OCI-LY7 (cell line): ENCODE results near the gene LTBR.

Source experiments
- EZH2phosphoT487 ChIP-seq: fragments of 200-600 bp; sonication (generic); IDR thresholded peaks from 2 replicates; pipeline ENCODE4 v1.6.1; 2018; ENCODE audit warnings: low read depth, borderline replicate concordance, mild to moderate bottlenecking, mixed run types, antibody characterized with exemption, low read length, moderate library complexity, mixed read lengths
- TF ChIP-seq, protein P1 (sequence below): fragments of 200-600 bp; sonication (generic); conservative IDR thresholded peaks from 2 replicates; pipeline ENCODE4 v1.5.1; 2014; ENCODE audit warnings: mild to moderate bottlenecking, antibody characterized with exemption, low read length, moderate library complexity, mixed read lengths

DNA sequence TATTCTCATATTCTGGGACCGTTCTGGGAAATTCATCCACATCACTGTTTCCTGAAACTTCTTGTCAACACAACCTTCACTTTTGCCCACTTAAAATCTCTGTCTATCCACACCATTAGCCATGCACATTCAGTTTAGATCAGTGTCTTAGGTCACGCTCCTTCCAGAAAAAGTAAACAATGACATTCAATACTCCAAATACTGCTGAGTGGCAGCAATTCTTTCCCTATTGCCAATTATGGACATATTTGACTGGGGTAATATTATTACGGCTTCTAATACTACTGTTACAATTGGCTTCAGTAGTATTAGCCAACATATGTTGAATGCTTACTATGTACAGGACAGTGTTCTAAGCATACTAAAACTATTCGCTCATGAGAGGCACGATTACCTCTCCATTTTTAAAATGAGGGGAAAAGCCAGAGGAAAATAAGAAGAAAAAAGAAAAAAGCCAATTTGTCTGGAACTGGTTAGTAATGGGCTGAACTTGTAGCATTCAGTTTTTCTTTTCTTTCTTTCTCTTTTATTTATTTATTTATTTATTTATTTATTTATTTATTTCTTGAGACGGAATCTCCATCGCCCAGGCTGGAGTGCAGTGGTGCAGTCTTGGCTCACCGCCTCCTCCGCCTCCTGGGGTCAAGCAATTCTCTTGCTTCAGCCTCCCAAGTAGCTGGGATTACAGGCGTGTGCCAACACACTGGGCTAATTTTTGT, 23.4 kb downstream of the LTBR start:
- no peak for TF ChIP-seq EZH2phosphoT487
- TF ChIP-seq, protein P1, sequence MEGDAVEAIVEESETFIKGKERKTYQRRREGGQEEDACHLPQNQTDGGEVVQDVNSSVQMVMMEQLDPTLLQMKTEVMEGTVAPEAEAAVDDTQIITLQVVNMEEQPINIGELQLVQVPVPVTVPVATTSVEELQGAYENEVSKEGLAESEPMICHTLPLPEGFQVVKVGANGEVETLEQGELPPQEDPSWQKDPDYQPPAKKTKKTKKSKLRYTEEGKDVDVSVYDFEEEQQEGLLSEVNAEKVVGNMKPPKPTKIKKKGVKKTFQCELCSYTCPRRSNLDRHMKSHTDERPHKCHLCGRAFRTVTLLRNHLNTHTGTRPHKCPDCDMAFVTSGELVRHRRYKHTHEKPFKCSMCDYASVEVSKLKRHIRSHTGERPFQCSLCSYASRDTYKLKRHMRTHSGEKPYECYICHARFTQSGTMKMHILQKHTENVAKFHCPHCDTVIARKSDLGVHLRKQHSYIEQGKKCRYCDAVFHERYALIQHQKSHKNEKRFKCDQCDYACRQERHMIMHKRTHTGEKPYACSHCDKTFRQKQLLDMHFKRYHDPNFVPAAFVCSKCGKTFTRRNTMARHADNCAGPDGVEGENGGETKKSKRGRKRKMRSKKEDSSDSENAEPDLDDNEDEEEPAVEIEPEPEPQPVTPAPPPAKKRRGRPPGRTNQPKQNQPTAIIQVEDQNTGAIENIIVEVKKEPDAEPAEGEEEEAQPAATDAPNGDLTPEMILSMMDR: no peak
